GM21528 (cell line): ENCODE measurements around the gene DRD2.

ENCODE experiments used
- ATAC-seq: cut with Tn5 transposase; IDR thresholded peaks from one replicate; pipeline ENCODE4 v1.9.1; 2021; ENCODE audit warnings: mild to moderate bottlenecking, moderate library complexity; ENCODE audit not compliant: unreplicated experiment, low FRiP score

DRD2 gene

DNA sequence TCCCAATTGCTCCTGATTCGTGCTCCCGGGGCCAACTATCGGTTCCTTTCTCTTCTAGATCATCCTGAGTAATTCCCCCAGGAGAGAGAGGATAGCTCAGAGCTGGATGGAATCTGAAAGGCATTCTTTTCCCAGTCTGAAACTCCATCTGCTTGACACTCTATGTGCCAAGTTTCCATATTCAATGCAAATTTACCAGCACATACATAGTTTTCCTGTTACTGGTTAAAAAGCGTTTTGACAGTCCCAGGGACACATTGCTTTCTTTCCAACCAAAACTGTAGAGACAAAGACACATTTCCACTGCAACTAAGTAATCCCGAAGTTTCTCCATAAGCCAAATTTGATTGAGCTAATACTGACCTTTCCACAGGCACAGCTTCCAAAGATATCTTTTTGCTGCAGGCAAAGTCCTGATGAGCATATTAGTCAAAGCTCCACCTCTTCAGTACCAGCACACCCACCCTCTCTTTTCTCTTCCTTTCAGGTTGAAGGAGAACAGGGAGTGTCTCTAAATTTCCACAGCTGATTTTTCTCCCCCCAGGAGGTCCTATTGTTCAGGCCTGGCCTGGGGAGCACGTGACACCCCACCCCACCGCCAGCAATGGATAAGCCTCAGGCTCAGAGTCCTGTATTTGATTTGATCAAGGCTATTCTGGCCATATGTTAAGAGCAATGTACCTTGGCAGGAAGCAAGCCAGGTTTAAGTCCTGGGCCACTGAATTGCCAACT lies 97.4 kb downstream of the DRD2 start:
- no peak for ATAC-seq

DNA sequence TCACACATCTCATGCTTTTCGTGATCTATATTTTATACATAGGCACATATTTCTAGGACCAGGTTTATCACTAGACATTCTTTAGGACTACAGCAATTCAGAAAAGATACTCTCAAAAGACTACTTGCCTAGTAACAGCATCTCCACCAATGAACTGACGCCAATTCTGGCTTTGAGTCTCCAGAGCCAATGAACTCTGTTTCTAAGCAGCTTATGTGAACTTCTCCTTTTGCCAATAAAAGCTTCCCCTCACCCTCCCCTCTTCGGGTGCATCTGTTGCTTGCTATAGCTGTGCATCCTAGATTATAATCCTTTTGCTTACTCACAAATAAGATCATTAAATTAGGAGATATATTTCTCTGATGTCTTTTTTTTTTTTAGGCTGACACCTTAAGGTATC lies 99.0 kb downstream of the DRD2 start:
- no peak for ATAC-seq

DNA sequence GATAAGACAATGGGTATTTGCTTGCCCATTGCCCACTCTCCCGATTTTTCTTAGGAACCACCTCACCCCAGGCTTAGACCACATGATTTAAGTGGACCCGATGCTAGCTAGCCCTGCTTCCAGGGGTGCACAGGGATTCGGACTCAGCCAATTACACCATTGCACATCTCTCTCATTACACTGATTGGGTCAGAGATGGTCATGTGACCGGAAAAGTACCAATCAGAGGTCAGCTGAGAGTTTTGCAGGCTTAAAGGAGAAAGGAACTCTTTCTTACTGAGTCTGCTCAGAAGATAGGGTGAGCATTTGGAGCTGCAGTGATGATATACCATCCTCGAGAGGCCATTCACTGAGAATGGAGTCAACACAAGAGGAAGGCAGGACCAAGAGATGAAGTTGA lies 99.8 kb downstream of the DRD2 start:
- ATAC-seq = no peak

DNA sequence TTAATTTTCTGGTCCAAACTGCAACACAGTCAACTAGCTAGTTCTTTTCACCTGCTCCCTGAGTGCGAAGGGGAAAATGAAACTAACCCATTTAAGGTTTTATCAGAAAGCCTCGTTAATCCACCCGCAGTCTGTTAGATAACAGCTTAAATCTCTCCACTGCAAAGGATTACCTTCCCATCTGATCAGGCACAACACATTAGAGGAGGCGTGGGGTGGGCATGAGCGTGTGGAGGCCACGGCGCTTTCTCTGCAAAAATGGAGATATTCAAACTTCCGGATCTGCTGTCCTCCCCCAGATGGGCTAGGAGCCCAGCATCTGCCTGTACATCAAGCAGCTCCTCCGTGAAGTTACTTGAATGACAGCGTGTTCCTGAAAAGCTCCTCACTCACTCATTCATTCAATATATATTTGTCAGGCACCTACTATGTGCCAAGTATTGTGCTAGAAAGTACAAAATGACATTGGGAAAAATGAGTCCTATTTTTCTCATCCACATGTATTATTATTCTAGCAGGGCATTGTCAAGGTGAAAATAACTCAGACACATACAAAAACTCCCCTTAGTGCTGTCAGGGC lies 101.1 kb downstream of the DRD2 start:
- no peak for ATAC-seq

DNA sequence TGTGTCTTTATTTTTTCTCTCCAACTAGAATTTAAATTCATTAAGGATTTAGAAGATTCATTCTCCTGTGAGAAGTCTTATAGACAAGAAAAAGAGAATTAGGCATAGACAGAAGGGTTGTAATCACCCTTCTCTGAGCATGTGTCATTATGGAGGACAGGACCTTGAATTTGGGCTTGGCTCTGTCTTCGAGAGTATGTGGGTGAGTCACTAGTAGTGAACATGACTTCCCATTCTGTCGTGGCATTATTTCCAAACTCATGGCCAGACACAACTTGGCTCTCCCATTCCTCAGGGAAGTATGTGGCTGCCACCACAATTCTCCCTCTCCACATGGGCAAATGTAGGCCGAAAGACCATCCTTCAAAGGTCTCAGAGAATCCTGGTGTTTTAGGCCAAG lies 101.9 kb downstream of the DRD2 start:
- no peak for ATAC-seq

DNA sequence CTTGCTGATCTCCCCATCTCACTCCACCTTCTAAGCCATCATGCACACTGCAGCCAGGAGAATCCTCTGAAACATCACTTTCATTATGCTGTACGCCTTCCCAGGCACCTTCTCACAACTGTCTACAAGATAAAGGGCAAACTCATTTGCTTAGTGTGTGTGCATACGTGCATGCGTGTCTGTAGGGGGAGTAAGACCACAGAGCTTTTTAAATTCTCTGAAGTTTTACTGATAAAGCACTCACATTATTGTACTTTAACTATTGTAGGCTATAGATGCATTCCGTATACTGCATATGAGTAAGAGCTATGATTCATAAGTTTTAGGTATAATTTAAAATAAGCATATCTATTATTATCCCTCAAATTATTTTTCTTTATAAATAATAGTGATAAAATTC lies 102.9 kb downstream of the DRD2 start:
- no peak for ATAC-seq

DNA sequence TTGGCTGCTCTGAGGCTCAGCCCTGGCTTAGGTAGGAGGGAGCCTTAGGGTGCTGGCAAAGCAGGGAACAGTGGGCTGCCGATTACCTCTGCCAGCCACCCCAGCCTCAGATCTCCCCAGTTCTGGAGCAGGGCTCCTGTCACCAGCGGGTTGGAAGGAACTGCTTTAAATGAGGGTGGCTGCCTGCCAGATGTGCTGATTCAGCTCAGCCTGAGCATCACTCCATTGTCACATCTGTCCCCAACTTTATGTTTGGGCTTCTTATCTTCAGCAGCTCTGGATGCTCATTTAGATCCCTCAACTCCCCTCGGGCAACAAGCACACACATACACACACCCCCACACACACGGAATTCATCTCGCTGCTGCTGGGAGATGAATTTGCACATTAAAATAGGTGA lies 104.6 kb downstream of the DRD2 start:
- no peak for ATAC-seq

DNA sequence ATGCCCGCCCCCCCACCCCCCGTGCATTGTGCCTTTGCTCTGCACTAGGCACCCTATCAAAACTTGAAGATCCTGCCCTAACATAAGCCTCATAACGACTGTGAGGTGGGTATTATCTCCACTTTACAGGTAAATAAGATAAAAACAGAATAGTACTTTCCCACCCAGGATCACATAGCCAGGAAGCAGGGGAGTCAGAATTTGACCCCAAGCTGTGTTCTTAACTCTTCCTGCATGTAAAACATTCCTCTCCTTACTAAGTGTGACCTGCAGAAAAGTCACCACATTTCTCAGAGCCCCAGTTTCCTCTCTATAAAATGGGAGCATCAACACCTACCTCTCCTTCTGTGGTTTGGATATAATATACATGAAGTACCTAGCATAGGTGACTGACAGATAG lies 105.8 kb downstream of the DRD2 start:
- ATAC-seq = no peak

DNA sequence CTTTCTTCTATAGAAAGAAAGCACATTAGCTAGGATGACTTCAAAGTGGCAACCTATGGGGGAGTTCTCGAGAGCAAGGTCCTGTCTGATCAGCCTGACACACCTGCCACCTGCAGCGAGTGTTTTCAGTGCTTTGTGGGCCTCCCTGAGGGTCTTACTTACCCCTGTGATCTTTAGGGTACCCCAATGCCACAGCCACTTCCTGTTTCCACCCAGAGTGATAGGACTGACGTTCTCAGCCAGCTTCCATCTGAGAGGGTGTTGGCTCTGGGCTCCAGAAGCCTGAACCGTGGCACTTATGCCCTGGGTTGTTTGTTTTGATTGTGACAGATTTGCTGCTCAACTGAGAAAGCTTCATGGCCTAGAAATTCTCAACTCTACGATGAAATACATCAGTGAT lies 109.3 kb downstream of the DRD2 start:
- ATAC-seq = no peak

DNA sequence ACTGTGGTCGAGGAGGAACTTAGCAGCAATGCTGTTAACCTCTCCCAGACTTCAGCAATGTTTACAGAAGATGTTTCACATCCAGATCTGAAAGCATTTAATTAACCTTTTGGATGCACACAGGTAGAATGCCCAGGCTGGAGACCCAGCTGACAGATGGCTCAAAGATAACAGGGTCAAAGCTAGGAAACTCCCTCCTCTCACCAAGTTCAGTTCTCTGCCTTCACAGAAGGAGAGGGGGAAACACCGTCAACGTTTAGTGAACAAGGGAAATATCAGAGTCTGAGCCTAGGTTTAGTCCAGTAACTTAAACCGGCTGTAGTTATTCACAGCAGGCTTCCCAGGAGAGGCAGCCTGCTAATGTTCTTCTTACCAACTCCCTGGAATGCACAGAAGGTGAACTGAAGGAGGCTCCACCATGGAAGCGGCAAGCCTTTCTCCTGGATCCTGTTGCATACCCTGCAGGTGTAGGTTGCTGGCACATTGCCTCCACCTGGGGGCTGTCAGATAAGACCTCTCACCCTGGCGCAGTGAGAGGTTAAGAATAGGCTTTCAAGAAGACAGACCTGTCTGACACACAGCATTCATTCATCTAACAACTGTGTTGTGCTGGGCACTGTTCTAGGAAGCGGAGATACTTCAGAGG lies 111.1 kb downstream of the DRD2 start:
- no peak for ATAC-seq

DNA sequence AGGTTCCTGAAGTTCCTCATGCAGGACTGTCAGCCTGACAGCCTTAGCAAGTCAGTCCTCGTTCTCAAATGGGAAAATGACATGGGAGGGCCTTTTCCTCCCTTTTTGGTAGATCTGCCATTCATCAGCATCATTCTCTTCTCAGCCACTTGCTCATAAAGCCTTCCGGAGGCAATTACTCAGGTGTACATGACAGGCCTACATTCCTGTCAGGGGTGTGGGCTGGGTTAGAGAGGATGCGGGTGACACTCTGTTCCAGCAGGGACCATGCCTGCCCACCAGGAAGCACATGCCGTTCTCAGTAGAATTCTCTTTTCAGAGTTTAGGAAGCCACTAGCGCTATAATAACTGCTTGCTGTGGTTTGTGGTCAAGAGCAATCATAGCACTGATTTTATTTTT lies 111.8 kb downstream of the DRD2 start:
- ATAC-seq = no peak
